Sciatic nerve (tissue), 2 donors: Measurements from ENCODE around the gene MAPK7. TPM values are rescaled to one million over a fixed set of nuclear protein-coding genes. Genes with fewer than 3 reads are reported as not detected.

Experiments used
- ATAC-seq: fragments of 200-7000 bp; cut with Tn5 transposase; one replicate; pipeline ENCODE4 v1.9.1; 2020; ENCODE audit warnings: mild to moderate bottlenecking, moderate library complexity
- DNase-seq: peaks from one replicate; pipeline ENCODE4 v3.0.0-alpha.2; 2020; ENCODE audit warnings: low spot score
- intact Hi-C: fragments of 100-400 bp; cut with DNase I; formaldehyde crosslinking; loops from one replicate; pipeline ENCODE4 v1.14.2; 2022
- total RNA-seq: library from RNA; stranded (reverse); fragmentation: NEBNext Ultra II Directional; extraction: Animal tissue kit (Norgen Biotek cat#: 25700); gene quantifications from one replicate; pipeline ENCODE4 v1.2.1, GENCODE V29; 2021
- donor health status: DM: no; HTN: no; CAD: no.
- donor health status: DM: no; HTN: no; CAD: no.

Gene MAPK7
- 28.2 TPM for total RNA-seq

GRCh38 chr17:19378416-19379360 lies at the start of gene MAPK7:
Gene MAPK7, plus strand, starts transcription at chr17:19378498. Its CDS starts 403 bp downstream, at chr17:19378901.
- intact Hi-C loops: no loop called here
- no peak for DNase-seq
- no peak for ATAC-seq

- peak; percentile 31 for DNase-seq
- ATAC-seq: no peak
- intact Hi-C loops: no loop called here
Measured at GRCh38 chr17:19329136-19329535, 49.2 kb upstream of the MAPK7 start.

- ATAC-seq (no peak), DNase-seq (peak; percentile 45)
- intact Hi-C loops: no loop called here
Measured at GRCh38 chr17:19329839-19330238, 48.5 kb upstream of the MAPK7 start.

GRCh38 chr17:19330271-19330670 lies 48.0 kb upstream of the MAPK7 start:
- ATAC-seq: no peak
- DNase-seq: peak; percentile 35

GRCh38 chr17:19331134-19331533 lies 47.2 kb upstream of the MAPK7 start:
- intact Hi-C loops: no loop called here
- peak; percentile 19 for DNase-seq
- no peak for ATAC-seq

More at GRCh38 chr17:19330271-19330670, 48.0 kb upstream of the MAPK7 start:
- intact Hi-C loops: no loop called here

- intact Hi-C loops: no loop called here
- ATAC-seq (no peak), DNase-seq (peak; percentile 38)
Measured at GRCh38 chr17:19331543-19332245, 46.6 kb upstream of the MAPK7 start.

GRCh38 chr17:19332371-19333131 lies 45.7 kb upstream of the MAPK7 start:
- DNase-seq (peak; percentile 58), ATAC-seq (no peak)
- intact Hi-C loops: no loop called here

- ATAC-seq (no peak), DNase-seq (peak; percentile 44)
Measured at GRCh38 chr17:19333132-19333440, 45.2 kb upstream of the MAPK7 start.

GRCh38 chr17:19333736-19334290 lies 44.5 kb upstream of the MAPK7 start:
- intact Hi-C loops: no loop called here
- peak; percentile 51 for DNase-seq
- no peak for ATAC-seq

More at GRCh38 chr17:19333132-19333440, 45.2 kb upstream of the MAPK7 start:
- intact Hi-C loops: no loop called here

- DNase-seq (no peak), ATAC-seq (no peak)
- intact Hi-C loops: no loop called here
Measured at GRCh38 chr17:19334331-19334730, 44.0 kb upstream of the MAPK7 start.

GRCh38 chr17:19335951-19336631 lies 42.2 kb upstream of the MAPK7 start:
- peak; percentile 56 for DNase-seq
- ATAC-seq: no peak
- intact Hi-C loops: no loop called here

- DNase-seq (peak; percentile 68), ATAC-seq (peak; percentile 45)
- intact Hi-C loops: no loop called here
Measured at GRCh38 chr17:19336938-19337711, 41.2 kb upstream of the MAPK7 start.

GRCh38 chr17:19337712-19338023 lies 40.6 kb upstream of the MAPK7 start:
- intact Hi-C loops: no loop called here
- DNase-seq: peak; percentile 48
- peak; percentile 2 for ATAC-seq

GRCh38 chr17:19338031-19338990 lies 40.0 kb upstream of the MAPK7 start:
- intact Hi-C loops: no loop called here
- ATAC-seq (peak; percentile 13), DNase-seq (peak; percentile 70)

GRCh38 chr17:19339341-19339815 lies 38.9 kb upstream of the MAPK7 start:
- DNase-seq (no peak), ATAC-seq (no peak)
- intact Hi-C loops: no loop called here

GRCh38 chr17:19341211-19341631 lies 37.1 kb upstream of the MAPK7 start:
- intact Hi-C loops: no loop called here
- ATAC-seq (no peak), DNase-seq (peak; percentile 42)
